Measurements from ENCODE around the gene HIRIP3.

- TF ChIP-seq, protein P1, sequence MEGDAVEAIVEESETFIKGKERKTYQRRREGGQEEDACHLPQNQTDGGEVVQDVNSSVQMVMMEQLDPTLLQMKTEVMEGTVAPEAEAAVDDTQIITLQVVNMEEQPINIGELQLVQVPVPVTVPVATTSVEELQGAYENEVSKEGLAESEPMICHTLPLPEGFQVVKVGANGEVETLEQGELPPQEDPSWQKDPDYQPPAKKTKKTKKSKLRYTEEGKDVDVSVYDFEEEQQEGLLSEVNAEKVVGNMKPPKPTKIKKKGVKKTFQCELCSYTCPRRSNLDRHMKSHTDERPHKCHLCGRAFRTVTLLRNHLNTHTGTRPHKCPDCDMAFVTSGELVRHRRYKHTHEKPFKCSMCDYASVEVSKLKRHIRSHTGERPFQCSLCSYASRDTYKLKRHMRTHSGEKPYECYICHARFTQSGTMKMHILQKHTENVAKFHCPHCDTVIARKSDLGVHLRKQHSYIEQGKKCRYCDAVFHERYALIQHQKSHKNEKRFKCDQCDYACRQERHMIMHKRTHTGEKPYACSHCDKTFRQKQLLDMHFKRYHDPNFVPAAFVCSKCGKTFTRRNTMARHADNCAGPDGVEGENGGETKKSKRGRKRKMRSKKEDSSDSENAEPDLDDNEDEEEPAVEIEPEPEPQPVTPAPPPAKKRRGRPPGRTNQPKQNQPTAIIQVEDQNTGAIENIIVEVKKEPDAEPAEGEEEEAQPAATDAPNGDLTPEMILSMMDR (IDR thresholded peaks at IDR 0.05), result no peak
- TF ChIP-seq POLR2AphosphoS5 (IDR thresholded peaks at IDR 0.05; ENCODE audit: low read depth, low read length), result no peak
- TF ChIP-seq, protein P2, sequence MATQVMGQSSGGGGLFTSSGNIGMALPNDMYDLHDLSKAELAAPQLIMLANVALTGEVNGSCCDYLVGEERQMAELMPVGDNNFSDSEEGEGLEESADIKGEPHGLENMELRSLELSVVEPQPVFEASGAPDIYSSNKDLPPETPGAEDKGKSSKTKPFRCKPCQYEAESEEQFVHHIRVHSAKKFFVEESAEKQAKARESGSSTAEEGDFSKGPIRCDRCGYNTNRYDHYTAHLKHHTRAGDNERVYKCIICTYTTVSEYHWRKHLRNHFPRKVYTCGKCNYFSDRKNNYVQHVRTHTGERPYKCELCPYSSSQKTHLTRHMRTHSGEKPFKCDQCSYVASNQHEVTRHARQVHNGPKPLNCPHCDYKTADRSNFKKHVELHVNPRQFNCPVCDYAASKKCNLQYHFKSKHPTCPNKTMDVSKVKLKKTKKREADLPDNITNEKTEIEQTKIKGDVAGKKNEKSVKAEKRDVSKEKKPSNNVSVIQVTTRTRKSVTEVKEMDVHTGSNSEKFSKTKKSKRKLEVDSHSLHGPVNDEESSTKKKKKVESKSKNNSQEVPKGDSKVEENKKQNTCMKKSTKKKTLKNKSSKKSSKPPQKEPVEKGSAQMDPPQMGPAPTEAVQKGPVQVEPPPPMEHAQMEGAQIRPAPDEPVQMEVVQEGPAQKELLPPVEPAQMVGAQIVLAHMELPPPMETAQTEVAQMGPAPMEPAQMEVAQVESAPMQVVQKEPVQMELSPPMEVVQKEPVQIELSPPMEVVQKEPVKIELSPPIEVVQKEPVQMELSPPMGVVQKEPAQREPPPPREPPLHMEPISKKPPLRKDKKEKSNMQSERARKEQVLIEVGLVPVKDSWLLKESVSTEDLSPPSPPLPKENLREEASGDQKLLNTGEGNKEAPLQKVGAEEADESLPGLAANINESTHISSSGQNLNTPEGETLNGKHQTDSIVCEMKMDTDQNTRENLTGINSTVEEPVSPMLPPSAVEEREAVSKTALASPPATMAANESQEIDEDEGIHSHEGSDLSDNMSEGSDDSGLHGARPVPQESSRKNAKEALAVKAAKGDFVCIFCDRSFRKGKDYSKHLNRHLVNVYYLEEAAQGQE (IDR thresholded peaks at IDR 0.05; ENCODE audit: insufficient read depth in 1 of 2, low read depth in 2 of 2, low read length in 1 of 2), result no peak
Observed at GRCh38 chr16:30009085-30009862, 13.9 kb upstream of the HIRIP3 start.

Data from Panc1 (cell line).